ENCODE results near the gene GHITM.

DNA sequence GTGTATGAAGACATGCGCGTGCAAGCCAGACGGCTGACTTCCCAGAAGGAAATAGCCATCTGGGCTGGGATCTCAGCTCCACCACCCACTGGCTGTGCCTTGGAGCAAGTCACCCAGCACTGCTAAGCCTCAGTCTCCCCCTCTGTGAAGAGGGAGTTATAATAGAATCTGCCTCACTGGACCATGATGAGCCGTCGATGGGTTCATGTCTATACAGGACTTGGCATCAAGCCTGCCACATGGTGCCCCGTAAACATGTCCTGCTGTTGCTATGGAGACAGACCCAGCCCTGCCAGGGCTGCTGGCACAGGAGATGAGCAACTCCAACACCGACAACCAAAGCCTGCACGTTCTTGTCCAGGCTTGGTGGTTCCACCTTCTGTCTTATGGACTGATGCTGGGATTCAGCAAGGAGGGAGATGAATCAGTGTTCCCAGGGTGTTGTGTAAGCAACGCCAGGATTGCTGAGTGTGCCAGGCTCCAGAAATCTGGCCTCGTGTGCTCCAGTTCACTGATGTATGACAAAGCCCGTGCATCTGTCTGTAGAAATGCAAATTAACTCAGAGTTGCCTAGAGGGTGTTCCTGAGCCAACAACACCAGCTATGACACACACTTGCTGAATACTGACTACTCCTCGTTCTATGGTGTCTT, 39.9 kb downstream of the GHITM start:
- TF ChIP-seq GATA2 (IDR thresholded peaks at IDR 0.05; ENCODE audit: low read depth, low read length) (no peak), GATA3 (IDR thresholded peaks at IDR 0.05; ENCODE audit: low read depth, low read length) (no peak)
